Left forelimb (tissue), 1 donor: ENCODE results near the gene SARM1.
"Not testable (repeated sequence)": the region's sequence is repeated elsewhere in the genome, so short reads cannot be mapped to it uniquely, and the experiment has no call there.

Experiments
- DNase-seq: peaks from one replicate; pipeline ENCODE4 v3.0.0-alpha.2; 2018; ENCODE audit warnings: low spot score

The SARM1 gene

GRCh38 chr17:28371245-28372202 is at the start of gene SARM1:
SARM1 (plus strand) TSS chr17:28371694; CDS start chr17:28372033, 339 bp downstream.
- peak; percentile 82 for DNase-seq

DNA sequence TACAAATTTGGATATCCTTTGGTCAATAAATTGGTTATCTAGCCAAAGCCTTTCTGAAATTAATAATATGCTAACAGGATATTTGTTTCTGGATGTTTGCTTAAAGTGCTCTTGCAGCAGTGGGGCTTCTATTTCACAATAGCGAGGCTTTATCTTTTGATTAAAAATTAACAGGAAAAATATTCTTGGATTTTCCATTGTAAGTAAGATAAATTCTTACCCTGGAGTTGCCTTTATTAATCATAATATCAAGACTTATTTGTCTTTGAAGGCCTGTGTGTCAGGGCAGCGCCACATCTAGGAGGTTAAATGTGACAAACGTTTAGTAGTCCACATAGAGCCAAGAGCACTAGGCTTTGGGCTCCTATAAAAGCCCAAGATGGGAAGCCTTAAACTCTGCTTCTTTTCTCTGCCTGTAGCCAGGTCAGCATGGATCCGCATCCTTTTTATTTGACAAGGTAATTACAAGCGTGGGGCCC is 47.2 kb upstream of the SARM1 start:
- no peak for DNase-seq

GRCh38 chr17:28324781-28325180 is 46.7 kb upstream of the SARM1 start:
- DNase-seq = no peak

DNA sequence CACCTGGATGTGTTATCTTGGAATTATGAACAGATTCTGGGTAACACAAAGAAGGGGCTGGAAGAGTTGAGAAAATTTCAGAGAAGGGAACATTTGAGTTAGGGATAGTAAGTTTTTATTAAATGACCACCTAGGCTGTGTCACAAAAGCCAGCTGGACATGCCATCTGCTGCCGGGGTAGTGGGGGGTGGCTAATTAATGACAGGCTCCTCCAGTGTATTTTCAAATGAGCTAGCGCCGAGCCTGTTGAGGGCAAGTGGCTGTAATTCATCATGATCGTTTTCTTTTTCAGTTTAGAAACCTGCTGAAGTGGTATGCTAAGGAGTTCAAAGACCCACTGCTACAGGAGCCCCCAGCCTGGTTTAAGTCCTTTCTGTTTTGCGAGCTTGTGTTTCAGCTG is 46.3 kb upstream of the SARM1 start:
- no peak for DNase-seq

- DNase-seq = no peak
Measured at GRCh38 chr17:28326114-28326513, 45.4 kb upstream of the SARM1 start.

GRCh38 chr17:28327031-28327607 is 44.4 kb upstream of the SARM1 start:
- no peak for DNase-seq

- no peak for DNase-seq
Measured at GRCh38 chr17:28327709-28328108, 43.8 kb upstream of the SARM1 start.

GRCh38 chr17:28328325-28328724 is 43.2 kb upstream of the SARM1 start:
- no peak for DNase-seq

DNA sequence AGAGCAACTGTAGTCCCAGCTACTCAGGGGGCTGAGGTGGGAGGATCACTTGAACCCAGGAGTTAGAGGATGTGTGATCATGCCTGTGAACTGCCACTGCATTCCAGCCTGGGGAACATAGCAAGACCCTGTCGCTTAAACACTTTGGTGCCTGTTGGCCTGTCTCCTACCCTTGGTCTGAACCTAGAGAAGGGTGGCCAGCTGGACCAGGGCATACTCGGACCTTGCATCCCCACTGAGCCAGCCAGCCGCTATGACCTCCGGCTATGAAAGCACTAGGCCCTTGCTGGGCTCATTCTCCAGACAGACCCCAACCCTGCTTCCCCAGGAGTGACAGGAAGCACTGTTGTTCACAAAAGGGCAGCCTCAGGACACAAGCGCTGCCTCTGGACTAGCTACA is 40.8 kb upstream of the SARM1 start:
- no peak for DNase-seq

DNA sequence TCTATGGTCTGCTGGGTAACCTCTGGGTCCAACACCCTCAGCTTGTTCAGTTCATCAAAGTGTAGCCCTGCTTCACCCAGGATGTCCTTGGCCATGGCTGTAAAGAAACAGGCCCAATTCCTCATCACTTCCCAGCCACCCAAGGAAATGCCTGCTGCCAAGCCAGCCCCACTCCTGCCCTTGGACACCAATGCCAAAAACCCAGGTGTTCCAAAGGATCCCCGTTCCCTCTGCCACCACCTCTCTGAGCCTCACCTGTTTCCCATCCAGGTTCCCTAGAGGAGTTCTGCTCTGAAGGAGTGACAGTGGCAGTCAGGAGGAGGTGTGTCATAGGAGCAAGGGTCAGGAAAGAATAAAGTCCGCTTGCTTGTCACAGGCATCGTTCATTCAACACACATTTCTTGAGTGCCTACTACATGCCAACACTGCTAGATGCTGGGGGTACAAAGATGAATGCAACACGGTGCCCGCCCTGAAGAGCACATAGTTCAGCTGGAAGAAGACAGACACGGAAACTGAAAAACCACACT is 39.5 kb upstream of the SARM1 start:
- no peak for DNase-seq

- no peak for DNase-seq
Measured at GRCh38 chr17:28333083-28333746, 38.3 kb upstream of the SARM1 start.

DNA sequence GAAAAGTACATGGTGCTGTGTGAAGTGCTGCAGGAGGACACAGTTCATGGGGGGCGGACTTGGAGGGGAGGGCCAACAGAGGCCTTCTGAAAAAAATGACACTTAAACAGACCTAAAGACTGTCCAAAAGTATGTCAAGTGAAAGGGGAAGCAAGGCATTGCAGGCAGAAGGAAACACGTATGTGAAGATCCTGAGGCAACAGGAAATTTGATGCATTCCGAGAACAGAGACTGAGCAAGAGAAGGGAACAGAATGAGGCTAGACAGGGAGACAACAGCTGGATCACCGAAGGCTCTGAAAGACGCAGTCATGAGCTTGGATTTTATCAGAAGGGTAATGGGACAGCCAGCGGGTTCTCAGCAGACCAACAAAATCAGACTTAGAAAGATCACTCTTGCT is 37.3 kb upstream of the SARM1 start:
- DNase-seq = no peak

DNA sequence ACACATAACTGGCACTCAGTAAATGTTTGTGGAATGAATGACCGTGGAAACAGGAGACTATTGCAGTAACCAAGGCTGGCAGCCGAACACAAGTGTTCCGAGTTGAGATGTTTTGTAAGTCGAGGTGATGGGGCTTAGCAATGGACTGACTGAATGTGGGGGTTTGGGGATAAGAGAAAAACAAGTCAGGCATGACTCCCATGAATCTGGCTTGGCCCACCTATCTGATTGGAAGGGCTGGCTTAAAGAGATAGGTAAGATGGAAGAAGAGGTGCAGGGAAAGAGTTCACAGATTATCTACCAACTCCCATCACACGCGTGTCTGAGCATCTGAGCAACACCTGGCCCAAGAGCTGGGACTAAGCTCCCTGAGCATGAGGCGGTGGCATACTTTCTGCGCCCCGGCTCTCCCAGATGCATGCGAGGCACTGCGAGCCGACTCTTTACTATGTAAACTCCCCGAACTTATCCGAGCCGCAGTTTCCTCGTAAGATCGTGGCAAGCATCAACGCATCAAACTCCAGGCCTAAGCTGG is 36.8 kb upstream of the SARM1 start:
- no peak for DNase-seq

- DNase-seq = peak; percentile 98
Measured at GRCh38 chr17:28335201-28335958, 36.1 kb upstream of the SARM1 start, which contains the start of the genes IFT20 and TNFAIP1. IFT20 (minus strand) TSS chr17:28335472; CDS start chr17:28331985, 3,487 bp downstream. TNFAIP1 (plus strand) TSS chr17:28335761; CDS start chr17:28339522, 3,761 bp downstream.

- no peak for DNase-seq
Measured at GRCh38 chr17:28335959-28336871, 35.3 kb upstream of the SARM1 start.

GRCh38 chr17:28338056-28338768 is 33.3 kb upstream of the SARM1 start:
- DNase-seq = no peak

DNA sequence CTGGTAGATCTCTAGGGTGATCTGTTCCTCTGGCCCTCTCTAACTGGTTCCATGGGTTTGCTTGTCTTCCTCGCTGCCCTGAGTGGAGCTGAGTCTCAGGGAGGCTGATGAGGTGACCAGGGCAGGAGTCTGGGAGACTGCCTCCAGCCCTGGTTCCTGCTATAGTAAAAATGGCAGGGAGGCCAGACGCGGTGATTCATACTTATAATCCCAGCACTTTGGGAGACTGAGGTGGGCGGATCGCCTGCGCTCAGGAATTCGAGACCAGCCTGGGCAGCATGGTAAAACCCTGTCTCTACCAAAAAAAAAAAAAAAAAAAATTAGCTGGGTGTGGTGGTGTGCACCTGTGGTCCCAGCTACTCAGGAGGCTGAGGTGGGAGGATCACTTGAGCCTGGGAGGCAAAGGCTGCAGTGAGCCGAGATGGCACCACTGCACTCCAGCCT is 32.7 kb upstream of the SARM1 start:
- DNase-seq = not testable (repeated sequence)

DNA sequence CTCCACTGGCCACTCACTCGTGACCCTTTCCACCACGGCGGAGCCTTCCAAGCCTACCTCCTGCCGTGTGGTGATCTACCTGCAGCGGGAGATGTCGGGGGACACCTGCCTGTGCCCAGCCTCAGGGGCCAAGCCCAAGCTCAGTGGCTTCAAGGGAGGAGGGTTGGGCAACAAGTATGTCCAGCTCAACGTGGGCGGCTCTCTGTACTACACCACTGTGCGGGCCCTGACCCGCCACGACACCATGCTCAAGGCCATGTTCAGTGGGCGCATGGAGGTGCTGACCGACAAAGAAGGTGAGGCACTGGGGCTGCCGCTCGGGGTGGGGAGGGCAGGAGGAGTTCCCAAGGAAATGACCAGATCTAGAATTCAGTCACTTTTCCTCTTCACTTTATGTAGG is 32.1 kb upstream of the SARM1 start:
- DNase-seq = no peak

DNA sequence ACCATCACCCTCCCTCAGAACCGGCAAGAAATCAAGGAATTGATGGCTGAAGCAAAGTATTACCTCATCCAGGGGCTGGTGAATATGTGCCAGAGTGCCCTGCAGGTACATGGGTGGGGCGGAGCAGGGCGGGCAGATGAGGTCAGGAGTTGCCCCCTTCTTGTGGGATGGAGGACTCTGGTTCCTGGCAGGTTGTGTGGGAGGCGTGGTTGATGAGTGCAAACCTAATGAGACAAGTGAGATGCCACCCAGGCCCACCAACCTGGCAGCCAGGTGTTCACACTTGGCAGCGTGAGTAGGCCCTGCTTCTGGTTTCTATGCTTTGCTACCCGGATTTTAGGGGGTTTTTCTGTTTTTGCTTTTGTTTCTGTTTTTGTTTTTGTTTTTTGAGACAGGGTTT is 31.1 kb upstream of the SARM1 start:
- DNase-seq = no peak
